HG03280 (cell line): Measurements from ENCODE around the gene LRMDA.

Experiments
- ATAC-seq: cut with Tn5 transposase; IDR thresholded peaks from one replicate; pipeline ENCODE4 v1.9.1; 2021; ENCODE audit warnings: mild to moderate bottlenecking, moderate library complexity; ENCODE audit not compliant: unreplicated experiment

The LRMDA gene

DNA sequence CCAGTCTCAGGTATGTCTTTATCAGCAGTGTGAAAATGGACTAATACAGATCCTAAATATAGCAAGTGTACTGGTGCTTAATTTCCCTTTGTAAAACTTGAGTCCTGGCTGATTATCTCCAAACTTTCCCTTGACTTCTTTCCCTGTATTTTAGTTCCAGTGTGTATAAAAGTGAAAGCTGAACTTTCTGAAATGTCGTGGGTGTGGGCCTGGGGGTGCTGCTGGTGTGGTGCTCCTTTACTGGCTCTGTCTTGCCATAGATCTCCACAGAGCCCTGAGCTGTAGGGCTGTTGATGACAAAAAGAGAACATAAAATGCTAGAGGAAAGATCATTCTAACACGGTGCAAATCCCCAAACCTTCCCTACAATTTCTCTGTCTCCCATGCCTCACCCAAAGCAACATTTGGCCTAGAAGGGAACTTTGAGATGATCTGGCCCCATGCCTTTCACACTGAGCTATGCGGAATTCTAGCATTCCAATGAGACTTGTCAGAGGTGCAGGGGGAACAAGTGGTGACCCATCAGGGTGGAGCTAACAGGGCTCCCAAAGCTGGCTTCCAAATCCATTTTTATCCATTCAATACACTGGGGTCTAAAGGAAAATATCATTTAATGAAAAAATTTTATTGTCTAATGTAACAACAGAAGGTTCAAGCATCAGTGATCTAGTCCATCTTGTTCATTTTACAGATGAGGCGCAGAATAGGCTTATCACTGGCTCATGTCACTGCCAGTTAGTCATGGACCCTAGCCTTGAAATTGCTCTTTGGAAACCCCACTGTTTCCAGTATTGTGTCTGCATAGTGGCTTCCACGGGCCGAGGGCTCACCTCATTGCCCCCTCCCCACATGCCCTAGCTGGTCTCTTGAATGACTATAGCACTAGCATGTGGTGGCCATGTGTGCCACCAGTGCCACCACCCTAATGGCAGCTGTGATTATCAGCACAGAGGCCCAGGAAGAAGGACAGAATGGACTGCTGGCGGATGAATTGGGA is 1000.9 kb downstream of the LRMDA start:
- no peak for ATAC-seq

DNA sequence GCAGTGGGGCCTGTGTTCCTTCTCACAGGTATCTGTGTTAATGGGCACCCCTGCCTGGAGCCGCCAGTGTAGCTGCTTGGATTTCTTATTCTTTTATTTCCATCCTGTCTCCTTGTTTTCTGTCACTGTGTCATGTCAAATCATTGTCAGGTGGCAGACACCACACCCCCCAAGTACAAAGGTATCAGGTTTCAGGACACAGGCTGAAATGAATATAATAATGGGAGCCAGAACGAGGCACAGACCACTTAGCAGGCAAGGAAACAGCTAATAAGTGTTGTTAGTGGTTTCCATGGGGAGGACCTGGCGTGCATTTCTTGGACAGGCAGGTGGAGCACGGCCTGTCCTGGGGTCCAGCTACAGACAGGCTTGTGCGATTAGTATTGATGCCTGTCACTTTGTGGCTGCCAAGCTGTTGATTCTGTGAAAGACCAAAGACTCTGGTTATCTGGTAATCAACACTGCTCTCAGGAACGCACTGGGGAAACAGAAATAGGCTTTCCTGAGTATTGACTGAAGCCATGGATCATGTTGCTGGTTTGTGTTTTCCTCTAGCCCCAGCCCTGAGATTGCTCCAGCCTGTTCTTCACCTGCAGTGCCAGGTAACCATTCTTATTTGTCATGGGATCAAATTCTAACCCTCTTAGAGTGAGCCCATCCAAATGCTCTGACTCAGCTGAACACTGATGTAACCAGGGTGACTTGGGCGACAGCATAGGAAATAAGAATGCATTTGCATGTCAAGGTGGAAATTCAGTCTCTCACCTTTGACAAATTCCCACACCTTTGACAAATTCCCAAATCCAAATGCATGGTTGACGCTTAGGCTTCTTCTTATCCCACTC is 1002.0 kb downstream of the LRMDA start:
- ATAC-seq, result no peak

DNA sequence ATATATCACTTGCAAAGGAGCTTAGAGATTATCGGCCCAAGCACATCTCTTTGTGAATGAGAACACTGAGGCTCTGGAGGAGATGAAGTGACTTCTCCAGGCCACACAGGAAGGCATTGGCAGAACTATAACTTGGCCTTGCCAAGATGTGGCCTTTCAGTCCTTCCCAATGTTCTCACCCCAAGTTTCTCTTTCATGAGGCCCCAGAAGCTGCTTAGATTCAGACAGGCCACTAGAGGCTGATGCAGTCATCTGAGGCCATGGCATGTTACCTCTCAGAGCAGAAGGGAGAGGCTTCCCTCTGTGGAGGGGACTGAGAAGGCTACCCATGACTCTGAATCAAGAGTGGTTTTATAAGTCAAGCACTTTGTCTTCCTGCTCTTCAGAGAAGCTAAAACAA is 1003.7 kb downstream of the LRMDA start:
- no peak for ATAC-seq

DNA sequence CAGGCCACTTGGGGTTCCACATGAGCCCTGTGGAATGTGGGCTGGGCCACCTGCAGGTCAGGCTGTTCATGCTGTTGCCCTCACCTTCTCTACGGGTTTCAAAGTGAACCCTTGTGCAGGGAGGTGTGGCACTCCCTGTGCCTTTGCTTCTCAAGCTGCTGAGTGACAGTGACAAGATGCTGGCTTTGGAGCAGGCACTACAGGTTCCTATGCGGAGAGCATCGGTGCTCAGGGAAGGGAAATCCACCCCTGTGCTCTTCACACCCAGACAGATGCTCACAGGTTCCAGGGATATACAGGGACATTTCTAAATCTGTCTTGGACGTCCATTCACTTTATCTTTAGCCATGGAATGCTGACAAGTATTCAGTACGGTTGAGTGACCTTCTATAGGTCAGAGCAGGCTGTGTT is 1005.0 kb downstream of the LRMDA start:
- no peak for ATAC-seq

DNA sequence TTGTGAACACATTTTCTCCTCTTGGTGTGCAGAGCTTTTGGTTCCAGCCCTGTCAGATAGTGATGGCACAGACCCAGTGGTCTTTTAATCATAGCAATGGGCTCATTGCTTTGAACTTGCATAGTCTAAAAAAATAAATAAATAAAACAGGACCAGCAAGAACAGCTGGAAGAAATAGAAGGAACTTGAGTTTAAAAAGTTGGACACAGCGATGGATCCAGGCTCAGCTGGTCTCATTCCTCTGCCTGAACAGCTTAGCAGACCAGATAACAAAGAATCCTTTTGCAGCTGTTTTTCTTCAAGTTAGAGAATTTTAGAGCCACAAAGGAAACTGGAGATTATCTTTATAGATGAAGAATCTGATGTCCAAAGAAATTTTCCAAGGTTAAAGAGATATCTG is 1005.6 kb downstream of the LRMDA start:
- no peak for ATAC-seq

DNA sequence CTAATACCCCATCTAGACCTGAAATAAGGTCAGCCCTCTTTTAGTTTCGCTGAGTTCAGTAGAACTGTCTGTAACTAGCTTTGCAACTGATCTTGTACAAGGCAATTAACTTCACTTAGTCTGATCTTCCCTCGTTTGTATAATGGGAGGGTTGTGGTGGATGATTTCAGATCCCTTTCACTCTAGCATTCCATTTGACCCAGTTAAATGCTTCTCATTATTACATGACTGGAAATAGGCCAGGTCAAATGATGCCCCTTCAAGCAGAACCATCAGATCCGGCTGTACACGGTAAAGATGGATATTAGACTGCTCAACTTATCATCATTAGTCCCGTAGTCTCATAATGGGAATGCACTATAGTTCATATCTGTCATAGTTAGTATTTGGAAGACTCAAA is 1009.0 kb downstream of the LRMDA start:
- ATAC-seq, result no peak

DNA sequence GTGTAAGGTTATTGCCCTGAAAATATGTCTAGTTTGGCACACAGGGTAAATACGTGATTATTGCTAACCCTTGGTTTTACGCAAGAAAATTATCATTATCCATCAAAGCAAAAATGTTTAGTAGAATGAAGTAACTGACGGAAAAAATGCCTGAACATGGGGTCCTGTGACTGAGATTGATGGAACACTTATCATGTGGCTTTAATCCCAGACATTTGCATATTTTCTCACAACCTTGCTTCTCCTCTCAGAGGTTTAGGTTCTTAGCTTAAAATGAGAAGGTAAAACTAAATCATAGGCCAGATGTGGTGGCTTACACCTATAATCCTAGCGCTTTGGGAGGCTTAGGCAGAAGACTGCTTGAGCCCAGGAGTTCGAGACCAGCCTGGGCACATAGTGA is 1010.7 kb downstream of the LRMDA start:
- no peak for ATAC-seq

DNA sequence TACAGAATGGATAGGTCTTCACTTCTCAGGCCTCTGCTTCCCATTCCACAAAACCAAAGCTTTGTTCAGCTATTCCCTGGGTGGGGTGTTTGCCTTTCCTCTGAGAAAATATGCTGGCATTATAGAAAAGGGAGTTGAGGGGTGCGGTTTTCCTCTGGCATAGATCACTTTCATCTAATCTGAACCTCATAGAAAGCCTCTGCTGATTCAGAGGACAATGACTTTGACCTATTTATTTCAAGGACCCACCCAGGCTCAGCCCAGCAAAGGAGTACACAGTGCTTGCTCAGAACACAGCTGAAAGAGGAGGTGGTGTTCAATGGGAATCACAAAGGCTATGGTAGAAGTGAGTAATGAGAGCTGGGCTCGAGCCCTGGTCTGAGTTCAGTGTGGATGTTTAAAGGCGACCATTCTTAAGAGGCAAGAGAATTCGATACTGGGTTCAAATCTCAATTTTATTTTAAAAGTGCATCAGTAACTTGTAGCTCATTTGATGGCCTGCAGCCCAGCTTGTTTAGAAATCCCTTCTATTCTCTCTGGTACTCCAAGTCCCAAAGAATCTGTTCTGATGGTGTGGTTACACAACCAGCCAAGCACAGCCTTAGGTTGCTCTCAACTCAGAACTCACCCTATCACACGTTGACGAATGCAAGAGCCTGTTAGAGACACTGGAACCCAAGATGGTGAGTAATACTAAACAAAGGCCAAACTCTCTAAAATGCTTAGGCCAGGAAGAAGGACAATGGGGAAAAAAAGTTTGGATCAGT is 1012.8 kb downstream of the LRMDA start:
- no peak for ATAC-seq

DNA sequence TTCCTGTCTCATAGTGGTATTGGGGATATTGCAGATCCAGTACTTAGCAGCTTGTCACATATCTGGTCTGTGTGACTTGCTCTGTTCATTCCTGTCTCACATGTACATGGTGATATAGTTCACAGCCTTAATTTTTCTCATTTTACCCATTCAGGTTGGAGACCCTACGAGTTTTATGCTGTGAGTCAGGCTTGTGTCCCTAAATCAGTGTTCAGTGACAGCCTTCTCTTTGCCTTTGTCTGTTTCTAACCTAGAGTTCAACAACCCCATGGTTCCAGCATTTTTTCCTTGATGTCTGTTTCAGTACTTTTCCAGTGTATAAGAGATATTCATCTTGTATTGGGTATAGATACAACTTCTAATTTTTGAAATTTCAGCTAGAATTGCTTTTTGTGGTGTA is 1016.2 kb downstream of the LRMDA start:
- ATAC-seq, result no peak

DNA sequence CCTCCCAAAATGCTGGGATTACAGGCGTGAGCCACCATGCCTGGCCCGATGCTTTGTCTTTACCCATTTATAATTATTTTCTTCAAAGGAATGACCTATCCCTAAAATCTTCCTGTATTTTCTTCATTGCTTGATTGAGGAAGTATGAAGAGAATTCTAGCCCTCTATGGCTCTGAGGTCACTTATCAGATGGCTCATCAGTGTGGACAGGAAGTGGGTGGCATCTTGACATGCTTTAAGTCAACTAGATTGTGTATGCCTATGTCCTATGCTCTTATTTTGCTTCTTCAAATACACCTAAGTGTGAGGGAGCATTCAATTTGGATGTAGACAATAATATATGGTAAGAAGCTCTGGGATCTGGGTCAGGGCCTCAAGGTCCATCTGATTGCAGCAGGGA is 1020.5 kb downstream of the LRMDA start:
- ATAC-seq, result no peak

DNA sequence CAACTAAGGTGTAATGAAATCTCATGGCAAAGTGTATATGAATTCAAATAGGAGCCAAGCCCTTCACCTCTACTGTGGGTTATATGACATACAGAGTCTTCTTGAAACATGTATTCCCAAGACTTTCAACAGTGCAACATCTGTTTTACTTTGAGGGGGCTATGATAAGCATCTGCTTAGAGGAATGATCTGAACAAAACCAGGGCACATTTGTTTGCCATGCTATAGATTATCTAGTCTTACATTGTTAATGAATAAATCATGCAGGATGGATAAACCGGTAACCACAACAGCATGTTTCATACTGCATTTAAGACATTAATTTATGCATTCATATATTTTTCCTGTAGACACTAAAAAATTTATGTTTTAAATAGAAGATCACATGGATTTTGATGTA is 1021.9 kb downstream of the LRMDA start:
- no peak for ATAC-seq

DNA sequence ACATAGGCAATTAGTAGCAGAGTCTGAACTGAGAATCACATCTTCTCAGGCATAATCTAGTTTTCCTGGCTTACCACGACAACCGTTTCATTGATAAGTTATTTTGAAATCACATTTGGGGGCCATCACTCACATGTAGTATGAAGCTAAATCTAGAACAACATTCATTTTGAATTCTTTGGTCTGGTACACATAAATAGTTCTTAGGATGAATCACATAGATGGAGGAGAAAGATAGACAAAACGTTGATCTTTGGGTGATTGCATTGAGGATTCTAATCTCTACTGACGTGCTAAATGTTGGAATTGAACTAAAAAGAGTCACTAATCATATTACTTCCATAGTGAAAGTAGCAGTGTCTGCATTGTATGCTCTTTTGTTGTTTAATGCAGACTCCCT is 1022.6 kb downstream of the LRMDA start:
- no peak for ATAC-seq

DNA sequence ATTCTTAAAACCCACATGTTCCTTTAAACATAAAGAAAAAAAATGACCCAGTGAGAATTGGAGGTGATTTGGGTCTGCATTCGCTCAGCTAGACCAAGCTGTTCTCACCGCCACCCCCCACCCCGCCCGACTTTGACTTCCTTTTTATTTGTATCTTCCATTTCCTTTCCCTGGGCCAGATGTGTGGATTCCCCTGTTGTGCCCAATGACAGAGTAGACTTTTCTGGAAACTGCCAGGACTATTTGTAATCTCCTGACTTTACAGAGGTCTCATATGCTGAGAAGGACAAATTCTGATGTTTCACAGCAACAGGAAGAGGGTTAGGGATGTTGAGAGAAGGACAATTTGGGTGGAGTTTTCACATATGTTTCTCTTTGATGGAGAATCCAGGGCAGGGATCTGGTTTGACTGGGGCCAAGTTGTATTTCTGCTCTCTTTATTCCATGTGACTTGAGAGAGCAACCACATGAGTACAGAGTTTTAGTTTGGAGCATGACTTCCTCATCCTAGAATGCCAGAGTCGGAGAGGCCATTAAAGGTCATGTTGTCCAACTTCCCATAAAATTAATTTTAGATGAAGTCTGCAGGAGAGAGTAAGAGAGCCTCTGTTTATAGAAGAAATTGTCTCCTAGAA is 1023.2 kb downstream of the LRMDA start:
- ATAC-seq, result no peak

DNA sequence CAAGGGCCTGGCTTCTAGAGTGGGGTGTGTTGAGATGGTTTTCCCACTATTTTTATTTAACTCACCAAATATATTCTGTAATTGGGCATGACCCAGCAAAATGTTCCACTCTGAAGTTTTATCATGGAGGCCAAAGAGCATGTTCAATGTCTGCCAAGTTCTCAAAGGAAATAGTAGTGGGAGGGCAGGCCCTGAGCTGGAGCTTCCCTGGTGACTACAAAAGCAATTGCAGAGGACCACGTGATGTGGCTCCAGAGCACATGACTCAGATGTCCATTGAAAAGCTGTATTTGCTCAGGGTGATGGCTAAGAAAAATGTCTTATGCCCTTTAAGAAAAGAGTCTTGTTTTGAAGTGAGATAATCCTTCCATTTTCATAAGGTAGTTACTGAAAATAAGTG is 1024.8 kb downstream of the LRMDA start:
- no peak for ATAC-seq

DNA sequence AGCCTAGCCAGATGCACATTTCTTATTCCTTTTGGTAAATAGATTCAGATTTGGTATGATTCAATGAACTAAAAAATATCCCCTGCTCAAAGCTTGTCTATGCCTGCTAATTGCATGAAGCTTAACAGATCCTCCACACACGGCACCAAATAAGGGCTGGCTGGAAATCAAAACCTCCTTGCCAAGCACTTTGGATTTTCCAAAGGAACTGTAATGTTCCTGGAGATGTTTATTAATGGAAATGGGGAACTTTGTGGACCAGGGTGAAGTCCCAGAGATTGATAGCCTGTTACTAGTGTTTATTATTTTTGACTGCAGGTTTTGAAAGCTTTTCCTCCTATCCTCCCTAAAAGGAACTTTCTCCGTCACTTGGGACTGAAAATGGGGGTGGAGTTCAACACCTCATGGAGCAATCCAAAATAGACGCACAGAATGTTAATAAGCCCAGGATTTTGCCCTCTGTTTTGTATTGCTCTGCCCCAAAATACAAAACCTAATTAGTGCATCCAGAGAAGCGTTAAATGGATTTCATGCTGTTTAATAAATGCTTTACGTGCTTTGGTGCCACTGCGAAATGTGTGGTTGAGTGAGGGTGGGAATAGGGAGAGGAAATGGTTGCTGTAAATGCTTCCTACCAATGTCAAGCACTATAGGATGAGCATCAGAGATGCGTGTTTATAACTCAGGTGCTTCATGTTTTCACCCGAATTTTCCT is 1027.7 kb downstream of the LRMDA start:
- no peak for ATAC-seq

DNA sequence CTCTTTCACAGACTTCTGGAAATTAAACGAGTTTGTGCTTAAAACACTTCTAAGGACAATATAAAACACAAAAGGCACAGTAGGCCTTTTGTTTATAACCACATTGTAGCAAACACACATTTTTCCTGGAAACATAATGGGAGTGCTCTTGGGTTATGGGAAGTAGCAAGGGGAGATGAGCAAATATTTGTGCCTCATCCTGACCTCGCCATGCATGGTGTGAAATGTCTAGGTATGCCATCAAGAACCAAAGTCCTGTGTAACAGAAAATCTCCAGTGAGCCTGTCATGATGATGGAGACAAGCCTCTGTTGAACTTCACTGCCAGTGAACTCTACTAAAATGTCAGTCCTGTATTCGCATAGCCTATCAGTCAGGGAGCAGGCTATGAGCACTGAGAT is 1029.6 kb downstream of the LRMDA start:
- no peak for ATAC-seq

DNA sequence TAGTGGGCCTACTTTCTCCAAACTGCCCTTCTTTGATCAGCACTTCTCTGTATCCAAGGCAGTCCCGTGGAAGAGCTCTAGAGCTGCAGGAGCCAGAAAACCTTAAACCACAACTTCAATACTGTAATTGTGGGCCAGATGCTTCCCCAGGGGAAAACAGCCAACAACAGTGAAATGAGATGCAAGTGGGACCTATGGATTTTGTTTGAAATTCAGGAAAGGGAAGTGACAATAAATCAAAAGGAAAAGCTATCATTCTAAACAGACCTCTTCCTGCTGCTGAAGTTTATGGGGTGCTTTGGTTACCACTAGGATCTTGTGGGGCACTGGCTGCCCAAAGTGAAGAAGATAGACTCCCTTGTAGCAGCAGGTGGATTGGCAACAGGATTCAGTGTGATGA is 1031.7 kb downstream of the LRMDA start:
- ATAC-seq, result no peak

DNA sequence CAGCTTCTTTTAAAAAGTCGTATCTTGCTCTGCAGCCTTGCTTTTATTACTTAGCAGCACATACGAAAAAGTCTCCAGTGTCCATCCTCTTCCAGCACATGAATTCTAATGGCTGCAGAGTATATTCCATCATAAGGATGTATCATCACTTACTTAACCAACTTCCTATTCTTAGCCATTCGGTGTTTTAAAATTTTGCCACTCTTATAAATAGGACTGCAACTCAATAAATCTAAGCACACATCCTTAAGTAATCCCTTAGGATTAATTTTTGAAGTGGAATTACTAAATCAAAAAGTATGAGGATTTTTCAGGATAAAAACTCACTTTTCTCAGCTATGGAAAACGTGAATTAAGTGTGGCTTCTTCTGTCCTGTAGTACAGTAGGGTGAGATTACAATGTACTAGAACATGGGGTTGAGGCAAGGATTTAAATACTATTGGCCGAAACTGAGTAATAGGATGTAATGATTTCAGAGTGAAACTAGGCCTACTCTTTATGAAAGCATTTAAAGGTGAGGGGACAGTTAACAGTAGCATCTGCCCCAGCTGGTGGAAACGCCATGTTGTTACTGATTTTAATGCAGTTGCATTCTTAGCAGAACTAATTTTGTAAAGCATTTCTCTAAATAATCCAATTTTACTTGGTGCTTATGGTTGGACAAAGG is 1035.5 kb downstream of the LRMDA start:
- no peak for ATAC-seq

DNA sequence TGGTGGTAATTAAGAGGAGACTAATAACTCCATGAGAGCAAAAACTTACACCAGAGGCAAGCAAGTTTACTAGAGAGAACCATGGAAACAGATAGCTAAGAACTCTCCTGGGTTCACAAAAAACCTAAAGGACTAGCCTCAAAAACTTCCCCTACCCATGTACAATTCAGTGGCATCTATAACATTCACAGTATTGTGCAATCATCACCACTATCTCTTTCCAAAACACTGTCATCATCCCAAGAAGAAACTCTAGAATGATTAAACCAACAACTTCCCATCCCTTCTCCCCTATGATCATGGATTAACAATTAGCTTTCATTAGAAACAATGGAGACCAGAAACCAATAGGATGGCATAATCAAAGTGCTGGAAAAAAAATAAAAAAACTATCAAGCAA is 1038.3 kb downstream of the LRMDA start:
- ATAC-seq, result no peak
